Sciatic nerve (tissue), 2 donors: ENCODE data around the gene GLRX. TPM values are rescaled to one million over a fixed set of nuclear protein-coding genes. Genes with fewer than 3 reads are reported as not detected.
"Not testable (repeated sequence)": the region's sequence is repeated elsewhere in the genome, so short reads cannot be mapped to it uniquely, and the experiment has no call there.

ENCODE experiments used
- ATAC-seq: fragments of 200-7000 bp; cut with Tn5 transposase; one replicate; pipeline ENCODE4 v1.9.1; 2020; ENCODE audit warnings: mild to moderate bottlenecking, moderate library complexity
- DNase-seq: peaks from one replicate; pipeline ENCODE4 v3.0.0-alpha.2; 2020; ENCODE audit warnings: low spot score
- intact Hi-C: fragments of 100-400 bp; cut with DNase I; formaldehyde crosslinking; loops from one replicate; pipeline ENCODE4 v1.14.2; 2022
- total RNA-seq: library from RNA; stranded (reverse); fragmentation: NEBNext Ultra II Directional; extraction: Animal tissue kit (Norgen Biotek cat#: 25700); gene quantifications from one replicate; pipeline ENCODE4 v1.2.1, GENCODE V29; 2021
- donor health status: DM: no; HTN: no; CAD: no.
- donor health status: DM: no; HTN: no; CAD: no.

GLRX gene
- total RNA-seq, 1 donor from 2014 or later = 22.2 TPM

DNA sequence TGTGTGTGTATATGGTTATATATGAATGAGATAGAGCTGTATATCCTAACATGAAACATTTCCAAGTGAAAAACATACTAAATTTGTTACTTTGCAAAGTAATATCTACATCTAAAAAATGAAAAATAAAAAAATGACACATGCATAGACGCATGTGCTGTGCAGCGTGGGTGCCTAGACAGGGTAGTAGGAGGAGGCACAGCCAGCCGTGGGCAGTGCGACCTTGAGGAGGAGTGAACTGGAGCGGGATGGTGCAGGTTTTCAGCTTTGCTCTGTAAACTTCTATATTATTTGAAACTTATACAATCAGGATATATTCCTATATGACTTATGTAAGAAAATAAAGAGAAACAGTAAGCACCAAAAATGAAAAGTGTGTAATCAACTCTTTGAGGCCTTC lies 15.0 kb upstream of the GLRX start:
- DNase-seq (no peak), ATAC-seq (no peak)
- intact Hi-C loops = no loop called here

DNA sequence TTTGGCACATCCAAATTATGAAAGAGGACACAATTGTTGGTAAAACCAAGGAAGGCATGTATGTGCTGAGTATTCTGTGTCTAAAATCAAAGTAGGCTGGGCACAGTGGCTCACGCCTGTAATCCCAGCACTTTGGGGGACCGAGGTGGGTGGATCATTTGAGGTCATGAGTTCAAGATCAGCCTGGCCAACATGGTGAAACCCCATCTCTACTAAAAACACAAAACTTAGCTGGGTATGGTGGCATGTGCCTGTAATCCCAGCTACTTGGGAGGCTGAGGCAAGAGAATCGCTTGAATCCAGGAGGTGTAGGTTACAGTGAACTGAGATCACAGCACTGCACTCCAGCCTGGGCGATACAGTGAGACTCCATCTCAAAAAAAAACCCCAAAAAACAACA lies 14.4 kb upstream of the GLRX start:
- intact Hi-C loops, ATAC-seq, DNase-seq: not testable (repeated sequence)

DNA sequence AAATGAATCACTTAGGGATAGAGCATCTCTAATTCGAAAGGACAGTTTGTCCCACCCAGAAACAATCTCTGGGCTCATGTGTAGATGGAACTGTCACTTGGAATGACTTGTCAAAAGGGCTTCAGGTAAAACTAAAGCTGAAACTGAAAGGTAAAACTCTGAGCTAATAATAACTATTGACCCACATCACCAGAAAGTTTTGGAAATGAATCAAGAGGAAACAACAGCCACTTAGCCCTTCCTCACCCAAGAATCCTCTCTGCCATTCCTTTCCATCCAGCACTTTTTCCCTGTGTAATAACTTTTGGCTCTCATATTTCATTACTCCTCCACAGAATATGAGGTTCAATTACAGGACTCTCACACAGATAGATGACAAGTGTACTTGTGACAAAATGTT lies 14.0 kb upstream of the GLRX start:
- DNase-seq (no peak), ATAC-seq (no peak)
- intact Hi-C loops = no loop called here

DNA sequence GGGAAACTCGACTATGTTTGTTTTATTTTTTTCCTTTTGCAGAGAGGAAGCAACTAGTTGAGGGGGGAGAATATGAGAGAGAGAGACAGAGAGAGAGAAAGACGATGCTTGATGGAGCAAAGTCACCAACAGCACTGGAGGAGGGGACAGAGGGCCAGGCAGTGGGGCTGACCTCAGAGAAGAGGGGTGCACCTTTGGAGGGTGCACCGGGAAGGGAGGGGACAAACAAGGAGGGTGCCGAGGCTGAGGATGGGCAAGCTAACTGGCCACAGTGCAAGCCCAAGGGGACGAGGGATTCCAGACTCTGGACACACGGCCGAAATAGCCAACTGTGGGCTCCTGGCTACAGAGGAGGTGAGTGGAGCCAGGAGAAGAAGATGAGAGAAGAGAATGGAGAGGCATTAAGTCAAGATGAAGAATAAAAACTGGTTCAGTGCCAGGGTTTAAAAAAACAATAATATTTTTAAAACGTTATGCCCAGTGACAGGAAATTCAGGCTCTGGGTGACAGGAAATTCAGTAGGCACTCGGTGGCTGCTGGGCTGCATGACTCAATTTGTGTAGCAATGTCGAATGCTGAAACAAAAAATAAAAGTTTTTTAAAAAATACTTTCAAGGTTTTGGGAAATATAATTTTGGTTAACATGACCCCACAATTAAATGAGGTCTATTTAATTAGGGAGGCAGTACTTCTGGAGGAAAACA lies 13.3 kb upstream of the GLRX start:
- ATAC-seq (peak; percentile 28), DNase-seq (no peak)
- intact Hi-C loops = no loop called here

DNA sequence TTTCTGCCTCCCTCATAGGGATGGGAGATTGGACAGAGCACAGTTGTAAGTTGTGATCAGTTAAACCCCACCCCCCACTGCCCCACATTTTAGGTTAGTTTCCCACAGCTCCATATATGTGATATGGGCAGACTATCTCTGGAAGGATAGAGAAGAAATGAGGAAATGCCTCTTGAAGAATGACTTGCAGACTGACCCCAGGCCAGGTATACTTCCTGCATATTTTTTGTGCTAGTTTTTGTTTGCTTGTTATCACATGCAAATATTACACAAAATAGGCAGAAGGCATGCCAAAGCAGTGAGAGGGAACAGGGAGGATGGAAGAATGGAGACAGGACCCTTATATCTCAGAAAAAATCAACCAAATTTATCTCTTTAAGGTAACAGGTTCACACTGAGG lies 10.1 kb upstream of the GLRX start:
- no peak for ATAC-seq
- no peak for DNase-seq
- intact Hi-C loops = no loop called here

DNA sequence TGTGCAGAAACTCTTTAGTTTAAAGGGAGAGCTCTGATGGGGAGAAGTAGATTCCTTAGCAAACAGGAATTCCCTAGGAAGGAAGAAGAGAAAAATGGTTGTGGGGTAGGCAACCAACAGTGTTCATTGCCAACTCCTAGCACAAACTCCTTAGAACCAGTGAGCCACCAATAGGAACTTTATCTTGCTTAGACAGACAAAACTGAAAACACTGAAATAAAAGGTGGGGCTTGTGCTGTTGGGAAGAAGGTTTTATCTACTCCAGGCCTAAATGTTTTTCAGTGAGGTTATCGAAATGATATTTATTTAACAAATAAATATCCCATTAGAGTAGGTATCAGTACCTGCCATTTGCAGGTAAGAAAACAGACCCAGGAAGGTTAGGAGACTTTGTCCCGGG lies 7.7 kb upstream of the GLRX start:
- no peak for ATAC-seq
- intact Hi-C loops = no loop called here
- no peak for DNase-seq

DNA sequence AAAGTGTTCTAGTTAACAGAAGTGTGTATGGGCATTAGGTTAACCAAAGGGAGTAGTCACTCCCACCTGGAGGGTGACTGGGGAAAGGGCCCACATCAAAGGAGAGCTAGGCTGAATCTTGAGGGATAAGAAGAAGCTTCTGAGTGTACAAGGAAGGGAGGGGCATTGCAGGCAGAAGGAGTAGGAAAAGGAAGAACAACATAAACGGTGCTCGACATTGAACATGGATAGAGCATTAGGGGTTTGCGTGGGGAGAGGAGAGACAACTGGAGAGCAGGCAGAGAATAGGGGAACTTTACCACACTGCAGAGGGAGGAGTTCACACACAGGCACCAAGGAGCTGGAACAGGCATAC lies 5.3 kb upstream of the GLRX start:
- intact Hi-C loops = no loop called here
- no peak for DNase-seq
- ATAC-seq = no peak

DNA sequence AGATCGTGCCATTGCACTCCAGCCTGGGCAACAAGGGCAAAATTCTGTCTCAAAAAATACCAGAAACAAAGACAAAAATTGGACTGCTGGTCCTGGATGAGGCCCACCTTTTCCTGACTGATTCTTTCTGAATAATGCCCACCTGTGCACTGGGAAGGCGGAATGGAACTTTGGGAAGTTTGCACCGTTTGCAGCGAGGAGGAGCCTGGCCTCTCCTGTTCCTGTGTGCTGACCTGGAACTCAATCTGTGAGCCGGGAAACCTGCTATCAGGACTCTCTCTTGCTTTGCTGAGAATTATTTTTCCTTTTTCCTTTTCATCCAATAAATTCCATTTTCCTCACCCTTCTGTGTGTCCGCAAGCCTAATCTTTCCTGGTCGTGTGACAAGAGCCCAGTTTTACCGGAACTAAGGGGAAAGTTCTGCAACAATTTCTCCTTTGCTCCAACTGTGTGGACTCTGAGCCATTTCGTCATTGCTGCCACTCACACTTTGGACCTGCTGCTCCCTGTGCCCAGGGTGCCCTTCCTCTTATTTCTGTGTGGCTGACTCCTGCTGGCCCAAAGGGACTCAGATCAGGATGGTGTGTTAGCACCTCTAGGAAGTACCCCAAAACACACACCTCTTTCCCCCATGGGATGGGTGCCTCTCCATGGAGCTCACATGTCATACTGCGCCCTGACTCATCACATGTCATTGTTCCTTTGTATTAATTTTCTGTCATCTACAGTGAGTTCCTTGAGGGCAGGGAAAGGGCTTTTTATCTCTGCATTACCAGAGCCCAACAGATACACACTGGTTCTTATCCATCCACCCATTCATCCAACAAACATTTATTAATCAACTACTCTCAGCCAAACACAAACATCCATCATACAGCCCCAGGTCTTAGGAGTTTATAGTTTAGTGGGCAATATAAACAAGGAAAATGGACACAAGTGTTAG lies 4.7 kb upstream of the GLRX start:
- ATAC-seq (no peak), DNase-seq (no peak)
- intact Hi-C loops = no loop called here

DNA sequence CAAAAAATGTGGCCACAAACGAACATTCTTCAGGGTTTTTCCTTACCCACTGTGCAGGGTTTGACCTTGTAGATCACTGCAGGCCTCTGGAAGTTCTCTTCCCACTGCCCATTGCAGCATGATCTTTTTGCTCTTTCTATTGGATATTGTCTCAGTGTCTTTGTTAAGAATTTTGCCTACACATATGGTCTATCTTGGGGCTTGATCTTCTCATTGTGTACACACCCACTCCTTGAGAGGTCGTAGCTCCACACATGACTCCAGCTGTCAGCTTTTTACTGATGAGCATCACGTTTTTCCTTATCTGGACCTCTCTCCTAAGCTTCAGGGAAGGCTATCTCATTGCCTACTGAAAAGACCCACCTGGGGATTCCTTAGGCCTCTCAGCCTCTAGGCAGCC lies 3.0 kb upstream of the GLRX start:
- intact Hi-C loops = no loop called here
- DNase-seq = no peak
- ATAC-seq = no peak

DNA sequence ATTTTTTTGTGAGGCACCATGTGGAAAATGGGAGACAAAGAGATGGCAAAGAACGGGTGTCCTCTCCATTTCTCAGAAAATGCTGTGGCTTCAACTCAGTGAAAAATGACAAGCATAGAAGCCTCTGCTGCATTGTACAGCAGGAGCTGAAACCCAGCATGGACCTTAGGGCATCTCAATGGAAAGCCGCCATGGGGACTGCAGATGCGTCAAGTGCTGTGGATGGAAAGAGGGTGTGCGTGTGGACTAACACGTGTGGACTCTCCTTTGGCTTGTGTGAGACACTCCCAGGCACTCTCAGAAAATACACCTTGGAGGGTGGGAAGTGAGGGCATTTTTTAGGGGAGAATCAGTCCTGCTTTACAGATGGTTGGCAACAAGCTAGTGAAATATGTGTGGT lies 2.2 kb upstream of the GLRX start:
- DNase-seq (no peak), ATAC-seq (no peak)
- intact Hi-C loops = no loop called here

DNA sequence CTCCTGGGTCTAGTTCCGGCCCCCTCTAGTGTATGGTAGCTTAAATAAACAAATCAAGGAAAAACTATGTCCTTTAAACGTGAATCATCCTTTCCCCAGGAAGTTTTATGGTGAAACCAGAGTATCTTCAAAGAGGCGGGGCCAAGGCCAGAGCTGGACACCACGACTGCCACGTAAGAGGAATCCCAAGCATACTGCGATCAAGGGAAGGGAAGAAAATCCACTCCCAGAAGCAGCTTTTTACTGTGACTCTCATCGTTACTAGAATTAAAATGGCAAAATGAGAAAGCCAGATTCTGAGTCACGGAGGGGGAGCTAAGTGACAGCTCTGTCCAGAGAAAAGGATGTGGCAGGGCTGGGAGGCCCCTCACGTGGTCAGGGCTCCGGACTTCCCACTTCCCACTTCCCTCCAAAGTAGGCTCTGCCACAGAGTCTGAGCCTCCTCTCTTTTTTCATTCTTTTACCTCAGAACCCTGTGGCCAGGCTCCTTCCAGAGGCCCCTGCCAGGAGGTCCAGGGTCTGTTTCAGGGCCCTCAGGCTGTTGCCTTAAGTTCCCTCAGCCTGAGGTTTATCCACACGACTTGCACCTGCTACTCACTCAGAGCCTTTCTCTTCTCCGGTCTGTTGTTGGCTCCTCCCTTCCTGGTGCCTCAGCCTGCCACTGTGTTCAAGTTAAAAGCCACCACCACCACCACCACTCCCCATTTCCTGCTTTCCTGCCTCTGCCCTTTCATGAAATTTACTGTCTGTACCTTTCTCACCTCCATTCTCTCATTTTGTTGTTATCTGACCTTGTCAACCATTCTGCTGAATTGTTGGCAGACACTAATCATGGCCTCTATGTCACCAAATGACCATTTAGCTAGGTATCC lies 1.4 kb upstream of the GLRX start:
- DNase-seq (no peak), ATAC-seq (peak; percentile 76)
- intact Hi-C loops = no loop called here

DNA sequence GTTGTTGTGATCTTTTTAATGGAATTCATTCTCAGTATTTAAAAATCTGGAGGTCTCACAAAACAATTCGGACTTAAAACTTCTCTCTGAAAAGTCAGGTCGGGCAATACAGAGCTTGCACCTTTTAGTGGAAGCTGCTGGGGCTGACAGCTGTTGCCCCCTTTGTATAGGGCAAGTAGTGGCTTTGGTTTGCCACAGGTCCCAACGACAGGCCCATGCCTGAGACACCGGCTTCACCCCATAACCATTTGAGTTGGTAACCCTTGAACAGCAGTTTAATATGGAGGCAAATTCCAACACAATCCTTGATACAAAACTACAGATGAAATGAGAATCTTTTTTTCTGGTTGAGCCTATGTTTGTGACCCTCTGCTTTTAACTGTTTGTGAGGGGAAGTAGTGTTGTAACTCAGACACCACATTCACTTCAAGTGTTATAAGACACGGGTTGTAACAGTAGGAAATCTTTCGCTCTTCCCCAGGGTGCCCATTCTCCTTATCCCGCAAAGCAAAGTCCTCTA lies 752 bp upstream of the GLRX start:
- intact Hi-C loops = no loop called here
- ATAC-seq (peak; percentile 8), DNase-seq (no peak)

DNA sequence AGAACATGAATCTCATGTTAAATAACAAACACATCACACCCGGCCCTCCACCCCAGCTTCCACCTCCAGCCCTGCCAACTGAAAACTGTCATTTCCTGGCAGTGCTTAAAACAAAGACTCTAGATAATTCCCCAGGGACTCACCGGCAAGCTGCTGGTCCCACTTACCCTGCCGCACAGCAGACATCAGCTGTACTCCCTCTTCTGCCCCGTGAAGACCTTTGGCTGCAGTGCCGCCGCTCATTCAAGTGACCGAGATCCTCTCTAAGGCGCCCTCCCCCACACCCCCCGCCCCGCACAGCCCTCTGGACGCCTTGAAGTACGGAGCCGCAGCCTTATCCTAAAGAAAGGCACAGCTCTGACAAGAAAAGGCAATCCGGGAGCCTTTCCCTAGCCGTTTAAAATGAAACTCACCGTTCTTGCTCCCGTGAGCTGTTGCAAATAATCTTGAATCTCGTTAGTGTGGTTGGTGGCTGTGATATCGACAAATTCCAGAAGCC lies 434 bp downstream of the GLRX start:
- intact Hi-C loops = no loop called here
- DNase-seq (no peak), ATAC-seq (peak; percentile 69)

DNA sequence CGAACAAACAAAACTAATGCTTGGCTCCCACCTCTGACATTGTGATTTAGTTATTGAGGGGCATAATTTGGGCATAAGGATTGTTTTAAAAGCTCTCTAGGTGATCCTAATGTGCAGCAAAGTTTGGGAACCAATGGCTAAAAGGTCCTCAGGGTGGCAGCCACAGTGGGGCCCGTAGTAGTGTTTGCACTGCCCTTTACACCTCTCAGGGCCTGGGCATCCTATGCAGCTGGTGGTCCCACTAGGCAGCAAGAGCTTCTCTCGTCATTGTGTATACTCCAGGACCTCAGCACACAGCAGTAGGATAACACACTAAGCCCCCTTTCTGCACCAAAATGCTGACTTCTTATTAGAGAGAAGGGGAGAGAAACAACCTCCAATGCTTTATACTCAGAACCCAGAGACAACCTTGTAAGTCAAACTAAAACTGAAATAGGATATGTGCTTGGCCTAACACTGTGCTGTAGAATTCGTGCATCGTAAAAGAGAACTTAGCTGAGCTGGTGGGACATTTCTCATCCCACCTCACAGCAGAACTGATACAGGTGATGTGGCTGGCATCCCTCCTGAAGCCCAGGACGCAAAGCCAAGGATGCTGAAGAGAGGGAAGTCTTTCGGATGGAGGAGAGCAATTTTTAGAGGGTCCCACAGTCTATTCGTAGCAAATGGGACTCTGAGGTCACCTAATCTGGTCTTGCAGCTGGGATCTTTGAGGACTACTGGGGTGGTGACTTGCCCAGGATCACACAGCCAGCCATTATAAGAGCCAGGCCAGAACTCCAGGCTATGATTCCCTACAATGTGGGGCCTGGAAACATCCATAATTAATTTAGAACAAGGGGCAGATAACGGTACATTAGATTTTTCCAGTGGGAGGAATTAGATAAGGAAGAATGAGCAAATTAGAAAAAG lies 1.2 kb downstream of the GLRX start:
- DNase-seq = no peak
- intact Hi-C loops = no loop called here
- ATAC-seq = no peak

DNA sequence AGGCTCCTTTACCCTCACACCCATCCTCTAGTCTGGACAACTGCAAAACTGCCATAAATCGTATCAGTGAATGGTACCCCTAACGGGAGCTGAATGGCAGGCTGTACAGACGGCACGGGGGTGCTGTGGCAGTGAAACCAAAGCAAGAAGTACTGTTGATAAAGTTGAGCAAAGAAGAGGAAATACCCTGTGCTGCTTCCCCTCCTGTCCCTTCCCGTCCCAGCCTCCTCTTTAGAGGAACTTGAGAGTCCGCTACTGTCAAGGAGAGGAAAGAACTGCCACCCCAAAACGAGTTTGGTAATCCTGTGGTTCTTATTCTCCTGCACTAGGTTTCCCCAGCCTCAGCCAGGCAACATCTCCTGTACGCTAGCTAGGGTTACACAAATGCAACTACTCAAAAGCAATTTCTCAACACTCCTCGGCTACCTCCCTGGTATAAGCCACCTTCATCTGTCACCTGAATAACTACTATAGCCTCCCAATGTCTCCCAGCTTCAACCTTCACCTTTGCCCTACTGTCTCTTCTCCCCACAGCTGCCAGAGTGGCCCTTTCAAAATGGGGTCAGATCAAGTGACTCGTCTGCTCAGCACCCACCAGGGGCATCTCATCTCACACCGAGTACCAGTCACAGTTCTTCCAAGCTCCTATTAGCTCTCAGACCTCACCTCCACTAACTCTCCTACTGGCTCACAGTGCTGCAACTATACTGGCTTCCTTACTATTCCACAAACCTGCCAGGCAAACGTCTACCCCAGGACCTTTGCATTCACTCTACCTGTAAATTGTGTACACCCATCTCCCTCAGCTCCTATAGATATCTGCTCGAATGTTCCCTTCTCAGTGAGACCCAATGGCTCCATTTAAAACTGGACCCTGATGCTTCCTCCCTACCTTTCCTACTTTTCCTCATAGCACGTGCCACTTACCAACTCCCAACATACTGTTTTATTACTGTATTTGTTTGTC lies 4.1 kb downstream of the GLRX start:
- DNase-seq = no peak
- intact Hi-C loops = no loop called here
- ATAC-seq = peak; percentile 20

DNA sequence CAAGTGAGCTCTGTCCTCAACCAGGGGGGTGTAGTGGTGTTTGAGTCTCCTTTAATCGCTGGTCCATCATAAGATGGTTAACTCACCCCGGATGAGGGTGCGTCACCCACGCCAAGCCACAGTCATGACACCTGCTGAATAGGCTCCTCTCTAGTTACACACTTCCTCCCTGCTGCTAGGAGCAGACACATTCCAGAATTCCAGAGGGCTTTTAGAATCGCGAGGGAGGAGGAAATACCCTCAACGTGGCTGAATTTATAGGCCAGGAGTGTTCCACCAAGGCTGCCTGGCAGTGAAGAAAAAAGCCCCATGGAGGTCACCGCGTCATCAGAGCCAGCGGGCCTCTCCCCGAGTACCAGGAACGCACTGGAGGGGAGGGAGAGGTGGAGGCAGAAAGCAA lies 5.1 kb downstream of the GLRX start:
- DNase-seq (no peak), ATAC-seq (no peak)
- intact Hi-C loops = no loop called here

DNA sequence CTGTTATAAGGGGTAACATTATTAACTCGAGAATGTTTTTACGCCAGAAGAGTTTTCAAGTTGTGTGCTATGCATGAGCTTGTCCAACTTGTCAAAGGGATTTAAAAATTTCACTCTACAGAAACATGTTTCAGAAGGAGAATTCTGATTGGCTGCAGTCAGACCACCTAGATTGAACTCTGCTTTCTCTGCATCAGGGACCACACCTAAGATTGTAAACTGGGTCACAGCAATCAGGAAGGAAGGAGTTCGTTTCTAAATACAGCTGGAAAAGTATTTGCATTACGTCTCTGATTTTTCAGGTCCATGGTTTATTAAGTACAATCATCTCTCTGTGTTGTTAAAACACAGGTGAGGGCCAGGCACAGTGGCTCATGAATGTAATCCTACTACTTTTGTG lies 5.8 kb downstream of the GLRX start:
- intact Hi-C loops = no loop called here

More for the DNA sequence above, 5.8 kb downstream of the GLRX start:
- DNase-seq (no peak), ATAC-seq (no peak)
